Type B pancreatic cell (in vitro differentiated cells): Measurements from ENCODE around the gene POR. TPM values are rescaled to one million over a fixed set of nuclear protein-coding genes. Genes with fewer than 3 reads are reported as not detected.

ENCODE experiments used
- DNase-seq: peaks from one replicate; pipeline ENCODE4 v3.0.0; 2021; ENCODE audit warnings: mixed read lengths; ENCODE audit not compliant: unreplicated experiment; ENCODE audit errors: extremely low spot score
- H3K27ac Mint-ChIP-seq: 2 replicates; pipeline ENCODE4 v1.8.0; 2021; ENCODE audit warnings: mild to moderate bottlenecking, mixed read lengths
- H3K27me3 Mint-ChIP-seq: 2 replicates; pipeline ENCODE4 v1.8.0; 2021; ENCODE audit warnings: mixed read lengths
- H3K36me3 Mint-ChIP-seq: 2 replicates; pipeline ENCODE4 v1.8.0; 2021; ENCODE audit warnings: mixed read lengths
- H3K4me1 Mint-ChIP-seq: one replicate; pipeline ENCODE4 v1.8.0; 2021; ENCODE audit warnings: mixed read lengths; ENCODE audit not compliant: unreplicated experiment
- H3K4me3 Mint-ChIP-seq: 2 replicates; pipeline ENCODE4 v1.8.0; 2021; ENCODE audit warnings: mild to moderate bottlenecking, mixed read lengths
- H3K9me3 Mint-ChIP-seq: 2 replicates; pipeline ENCODE4 v1.8.0; 2021; ENCODE audit warnings: mixed read lengths
- long read RNA-seq: library from polyadenylated mRNA; unstranded; transcript quantifications from one replicate; pipeline ENCODE4 v2.0.0, GENCODE V29; 2020
- total RNA-seq: library from RNA; stranded (reverse); gene quantifications from 2 replicates; pipeline ENCODE4 v1.2.1, GENCODE V29; 2021; ENCODE audit warnings: low replicate concordance
- TF ChIP-seq, protein P1 (sequence below): fragments of 200-600 bp; sonication (generic); conservative IDR thresholded peaks from 2 replicates; pipeline ENCODE4 v1.5.0; 2021; ENCODE audit warnings: antibody characterized with exemption, mild to moderate bottlenecking

Gene POR
- total RNA-seq = 122 and 153 TPM in 2 replicates
- long read RNA-seq, transcript POR-218 (16 exons, 2,522 nt) = major isoform, 107 of 141 reads
- long read RNA-seq, partial matches to known transcripts = 28 of 141 reads
- long read RNA-seq, other reads (novel, unspliced or antisense) = 3 of 141 reads

DNA sequence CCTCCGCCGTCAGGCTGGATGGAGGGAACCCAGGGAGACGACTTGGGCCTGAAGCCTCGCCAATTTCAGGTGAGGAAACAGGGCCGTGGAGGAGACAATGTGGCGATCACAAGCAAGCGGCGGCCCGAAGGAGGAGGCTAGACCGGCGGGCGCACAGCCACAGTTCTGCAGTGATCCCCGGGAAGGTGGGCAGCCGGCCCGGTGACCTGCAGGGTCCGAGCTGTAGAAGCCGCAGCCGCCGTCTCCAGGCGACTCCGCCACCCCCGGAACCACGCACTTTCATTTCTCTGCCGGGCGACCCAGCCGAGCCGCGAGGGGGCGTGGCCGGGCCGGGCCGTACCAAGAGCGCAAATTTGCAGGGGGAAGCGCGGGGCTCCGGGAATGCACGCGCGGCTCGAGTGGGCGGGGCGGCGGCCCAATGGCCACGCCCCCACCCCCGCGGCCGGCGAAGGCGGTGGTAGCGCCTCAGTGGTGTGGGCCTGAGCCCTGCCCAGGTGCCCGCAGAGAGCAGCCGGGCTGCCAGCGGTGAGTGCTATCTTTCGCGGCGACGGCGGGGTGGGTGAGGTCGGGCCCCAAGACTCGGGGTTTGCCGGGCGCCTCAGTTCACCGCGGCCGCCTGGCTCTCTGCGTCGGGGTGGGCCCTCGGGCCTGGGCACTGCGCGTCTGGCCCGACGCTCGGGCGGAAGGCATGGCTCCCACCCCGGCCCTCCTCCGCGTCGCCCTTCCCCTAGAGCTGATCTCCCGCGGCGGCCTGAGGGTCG is at the start of gene POR:
POR (plus strand) TSS at position 501 of the 761 bp plus-strand sequence. CDS start 38,847 bp downstream, outside the sequence.
- Mint-ChIP-seq H3K9me3 (no peaks in the 10 kb centered on the region), H3K36me3 (peaks cover 3% of the 10 kb centered on the region), H3K27me3 (no peaks in the 10 kb centered on the region), H3K4me1 (peaks cover 20% of the 10 kb centered on the region), H3K4me3 (peak within 1 kb of the TSS; percentile 95), H3K27ac (peak within 1 kb of the TSS; percentile 88)
- peak; percentile 98 for DNase-seq
- TF ChIP-seq, protein P1, sequence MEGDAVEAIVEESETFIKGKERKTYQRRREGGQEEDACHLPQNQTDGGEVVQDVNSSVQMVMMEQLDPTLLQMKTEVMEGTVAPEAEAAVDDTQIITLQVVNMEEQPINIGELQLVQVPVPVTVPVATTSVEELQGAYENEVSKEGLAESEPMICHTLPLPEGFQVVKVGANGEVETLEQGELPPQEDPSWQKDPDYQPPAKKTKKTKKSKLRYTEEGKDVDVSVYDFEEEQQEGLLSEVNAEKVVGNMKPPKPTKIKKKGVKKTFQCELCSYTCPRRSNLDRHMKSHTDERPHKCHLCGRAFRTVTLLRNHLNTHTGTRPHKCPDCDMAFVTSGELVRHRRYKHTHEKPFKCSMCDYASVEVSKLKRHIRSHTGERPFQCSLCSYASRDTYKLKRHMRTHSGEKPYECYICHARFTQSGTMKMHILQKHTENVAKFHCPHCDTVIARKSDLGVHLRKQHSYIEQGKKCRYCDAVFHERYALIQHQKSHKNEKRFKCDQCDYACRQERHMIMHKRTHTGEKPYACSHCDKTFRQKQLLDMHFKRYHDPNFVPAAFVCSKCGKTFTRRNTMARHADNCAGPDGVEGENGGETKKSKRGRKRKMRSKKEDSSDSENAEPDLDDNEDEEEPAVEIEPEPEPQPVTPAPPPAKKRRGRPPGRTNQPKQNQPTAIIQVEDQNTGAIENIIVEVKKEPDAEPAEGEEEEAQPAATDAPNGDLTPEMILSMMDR = no peak

DNA sequence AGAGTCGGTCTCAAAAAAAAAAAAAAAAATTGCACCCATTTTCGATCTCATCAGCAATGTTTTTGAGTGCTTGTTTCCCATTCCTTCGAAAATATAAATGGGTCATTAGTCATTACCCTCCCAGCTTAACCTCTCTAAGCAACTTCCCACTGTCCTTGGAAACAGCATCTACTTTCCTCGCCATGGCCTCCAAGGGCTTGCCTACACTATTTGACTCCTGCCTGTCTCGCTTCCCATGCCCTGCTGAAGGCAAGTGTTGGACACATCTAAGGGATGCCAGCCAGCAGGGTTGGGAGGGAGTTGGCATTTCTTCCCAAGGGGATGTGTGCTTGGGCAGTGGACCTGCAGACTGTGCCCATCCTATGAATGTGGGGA is 48.9 kb upstream of the POR start:
- no peaks in the 10 kb centered on the region for H3K9me3 Mint-ChIP-seq
- no peaks in the 10 kb centered on the region for H3K36me3 Mint-ChIP-seq
- no peak for DNase-seq
- no peak overlapping the region for H3K27ac Mint-ChIP-seq
- no peaks in the 10 kb centered on the region for H3K4me1 Mint-ChIP-seq
- H3K4me3 Mint-ChIP-seq = no peak overlapping the region
- TF ChIP-seq, protein P1 = no peak
- H3K27me3 Mint-ChIP-seq = no peaks in the 10 kb centered on the region

DNA sequence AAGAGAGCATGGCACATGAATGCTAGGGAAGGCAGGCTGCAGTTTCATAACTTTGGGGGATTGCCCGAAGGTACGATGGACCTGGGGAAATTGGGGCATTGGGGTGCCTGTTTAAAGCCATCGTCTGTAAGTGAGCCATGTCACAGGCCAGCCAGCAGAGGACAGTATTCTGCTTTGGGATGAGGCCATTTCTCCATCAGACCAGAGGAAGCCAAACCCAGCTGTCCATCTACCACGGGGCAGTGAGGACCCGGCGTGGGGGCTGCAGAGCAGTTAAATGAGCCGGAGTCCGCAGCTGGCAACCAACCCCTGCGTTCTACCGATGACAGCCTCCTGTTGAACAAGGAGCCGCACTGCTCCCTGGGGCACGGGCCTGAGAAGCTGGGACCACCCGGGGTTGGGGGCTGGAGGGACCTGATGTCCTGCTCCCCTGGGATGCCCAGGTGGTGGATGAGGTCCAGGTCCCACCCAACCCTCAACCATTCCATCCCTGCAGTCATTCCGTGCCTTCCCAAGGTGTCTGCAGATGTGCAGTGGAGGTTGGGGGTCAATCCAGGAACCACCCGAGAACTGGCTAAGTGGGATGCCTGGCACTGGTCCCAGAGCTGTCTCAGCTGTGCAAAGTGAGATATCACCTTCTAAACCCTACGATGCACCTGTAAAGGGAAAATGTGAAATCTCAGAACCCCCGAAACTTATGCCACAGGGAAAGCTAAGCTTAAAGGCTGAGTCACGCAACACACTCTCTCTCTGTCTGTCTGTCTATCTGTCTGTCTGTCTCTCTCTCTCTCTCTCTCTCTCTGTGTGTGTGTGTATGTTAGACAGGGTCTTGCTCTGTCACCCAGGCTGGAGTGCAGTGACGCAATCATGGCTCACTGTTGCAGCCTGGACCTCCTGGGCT is 48.2 kb upstream of the POR start:
- H3K36me3 Mint-ChIP-seq = no peaks in the 10 kb centered on the region
- no peaks in the 10 kb centered on the region for H3K27me3 Mint-ChIP-seq
- TF ChIP-seq, protein P1 = peak; percentile 88
- H3K4me1 Mint-ChIP-seq = no peaks in the 10 kb centered on the region
- no peaks in the 10 kb centered on the region for H3K9me3 Mint-ChIP-seq
- no peak overlapping the region for H3K4me3 Mint-ChIP-seq
- no peak overlapping the region for H3K27ac Mint-ChIP-seq
- DNase-seq = no peak

DNA sequence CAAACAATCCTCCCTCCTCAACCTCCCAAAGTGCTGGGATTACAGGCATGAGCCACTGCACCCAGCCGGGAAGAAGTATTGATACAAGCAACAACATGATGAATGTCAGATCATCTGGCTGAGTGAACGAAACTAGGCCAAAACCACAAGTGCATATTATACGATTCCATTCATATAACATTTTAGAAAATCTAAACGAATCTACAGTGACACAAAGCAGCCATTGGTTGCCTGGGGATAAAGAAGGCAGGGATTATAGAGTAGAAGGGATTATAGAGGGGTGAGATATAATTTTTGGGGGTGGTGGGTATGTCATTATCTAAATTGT is 47.6 kb upstream of the POR start:
- Mint-ChIP-seq H3K4me3 (no peak overlapping the region), H3K27me3 (no peaks in the 10 kb centered on the region), H3K9me3 (no peaks in the 10 kb centered on the region), H3K4me1 (peaks cover 5% of the 10 kb centered on the region), H3K36me3 (no peaks in the 10 kb centered on the region), H3K27ac (no peak overlapping the region)
- no peak for DNase-seq
- TF ChIP-seq, protein P1 = no peak

DNA sequence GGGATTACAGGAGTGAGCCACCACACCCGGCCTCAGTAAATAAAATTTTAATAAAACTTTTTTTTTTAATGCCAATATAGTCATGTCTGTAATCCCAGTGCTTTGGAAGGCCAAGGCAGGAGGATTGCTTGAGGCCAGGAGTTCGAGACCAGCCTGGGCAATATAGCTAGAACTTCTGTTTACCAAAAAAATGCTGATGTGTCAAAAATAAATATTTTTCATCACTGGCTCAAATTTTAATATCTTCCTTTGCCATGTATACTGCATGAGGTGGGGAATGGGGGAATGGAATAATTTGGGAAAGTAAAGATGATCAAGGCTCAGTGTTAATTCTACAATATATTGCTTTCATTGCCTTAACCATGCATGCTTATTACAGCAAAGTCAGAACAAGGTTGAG is 46.8 kb upstream of the POR start:
- no peak overlapping the region for H3K27ac Mint-ChIP-seq
- H3K4me3 Mint-ChIP-seq = no peak overlapping the region
- no peak for DNase-seq
- H3K4me1 Mint-ChIP-seq = peaks cover 5% of the 10 kb centered on the region
- TF ChIP-seq, protein P1 = no peak
- no peaks in the 10 kb centered on the region for H3K36me3 Mint-ChIP-seq
- H3K9me3 Mint-ChIP-seq = no peaks in the 10 kb centered on the region
- H3K27me3 Mint-ChIP-seq = no peaks in the 10 kb centered on the region
